ENCODE measurements around the gene TAS2R20.

TAS2R20 gene

GRCh38 chr12:10957741-10958140 is 40.4 kb downstream of the TAS2R20 start:
- DNase-seq, result no peak

GRCh38 chr12:10956085-10956484 is 42.0 kb downstream of the TAS2R20 start:
- DNase-seq, result no peak

GRCh38 chr12:10952645-10953044 is 45.5 kb downstream of the TAS2R20 start:
- DNase-seq, result no peak

Measured in NCI-H526 treated with DMSO at 0.1 percent for 48 hours (cell line).